Karpas-422 (cell line): ENCODE data around the gene ETV3L. TPM values are rescaled to one million over a fixed set of nuclear protein-coding genes. Genes with fewer than 3 reads are reported as not detected.
"Not testable (repeated sequence)": the region's sequence is repeated elsewhere in the genome, so short reads cannot be mapped to it uniquely, and the experiment has no call there.

Source experiments
- DNase-seq: peaks from one replicate; pipeline ENCODE4 v3.0.0-alpha.2; 2015
- H2AFZ ChIP-seq: fragments of 200-600 bp; sonication (generic); 2 replicates; pipeline ENCODE4 v1.6.1; 2014; ENCODE audit warnings: antibody characterized with exemption, low read length, mixed read lengths
- H3K27ac ChIP-seq: fragments of 200-600 bp; sonication (generic); 2 replicates; pipeline ENCODE4 v1.5.1; 2014; ENCODE audit warnings: mild to moderate bottlenecking, low read length, moderate library complexity
- H3K27me3 ChIP-seq: fragments of 200-600 bp; sonication (generic); 2 replicates; pipeline ENCODE4 v1.6.1; 2014; ENCODE audit warnings: low read length, mixed read lengths
- H3K36me3 ChIP-seq: fragments of 200-600 bp; sonication (generic); 2 replicates; pipeline ENCODE4 v1.6.1; 2014; ENCODE audit warnings: low read length, mixed read lengths; ENCODE audit not compliant: insufficient read depth
- H3K4me1 ChIP-seq: fragments of 200-600 bp; sonication (generic); 2 replicates; pipeline ENCODE4 v1.6.1; 2014; ENCODE audit warnings: mild to moderate bottlenecking, low read length, mixed read lengths
- H3K4me2 ChIP-seq: fragments of 200-600 bp; sonication (generic); 2 replicates; pipeline ENCODE4 v1.6.1; 2014; ENCODE audit warnings: low read length, low read depth, mild to moderate bottlenecking; ENCODE audit not compliant: poor library complexity, severe bottlenecking
- H3K4me3 ChIP-seq: fragments of 200-600 bp; sonication (generic); 2 replicates; pipeline ENCODE4 v1.5.1; 2014; ENCODE audit warnings: mild to moderate bottlenecking, antibody characterized with exemption, low read length, mixed read lengths
- H3K79me2 ChIP-seq: fragments of 200-600 bp; sonication (generic); 2 replicates; pipeline ENCODE4 v1.6.1; 2014; ENCODE audit warnings: mild to moderate bottlenecking, low read length, mixed read lengths
- H3K9ac ChIP-seq: fragments of 200-600 bp; sonication (generic); 2 replicates; pipeline ENCODE4 v1.6.0; 2014; ENCODE audit warnings: low read length
- H3K9me2 ChIP-seq: fragments of 200-600 bp; sonication (generic), shearing (Covaris generic); replicated peaks from 2 replicates; pipeline ENCODE4 v1.6.0; 2014; ENCODE audit warnings: mild to moderate bottlenecking, low read length, moderate library complexity; ENCODE audit not compliant: insufficient read depth
- H3K9me3 ChIP-seq: fragments of 300-700, 200-600 bp; sonication (generic); 2 replicates; pipeline ENCODE4 v1.6.1; 2014; ENCODE audit warnings: low read length, mixed read lengths
- H4K20me1 ChIP-seq: fragments of 200-600 bp; sonication (generic); 2 replicates; pipeline ENCODE4 v1.6.1; 2014; ENCODE audit warnings: mild to moderate bottlenecking, antibody characterized with exemption, low read length, low read depth; ENCODE audit not compliant: insufficient read depth
- total RNA-seq: library from RNA; depleted of rRNA; stranded (reverse); fragments of >200 nt; shearing (Covaris generic); gene quantifications from 2 replicates; pipeline ENCODE4 v1.2.3, GENCODE V29; 2014; ENCODE audit warnings: low replicate concordance

ETV3L gene
- total RNA-seq, 1 experiment from 2014 or later, result not detected

GRCh38 chr1:157105988-157106812 is 6.6 kb upstream of the ETV3L start:
- no peak overlapping the region for H3K4me3 ChIP-seq
- H2AFZ ChIP-seq, result no peak overlapping the region
- no peaks in the 10 kb centered on the region for H3K27me3 ChIP-seq
- no peaks in the 10 kb centered on the region for H3K36me3 ChIP-seq
- no peaks in the 10 kb centered on the region for H3K9me2 ChIP-seq
- H3K4me1 ChIP-seq, result peaks cover 4% of the 10 kb centered on the region; the same call in 1 of the 2 replicates
- H3K9ac ChIP-seq, result no peak overlapping the region
- H3K9me3 ChIP-seq, result no peaks in the 10 kb centered on the region
- no peaks in the 10 kb centered on the region for H4K20me1 ChIP-seq
- no peak for DNase-seq
- H3K27ac ChIP-seq, result no peak overlapping the region
- H3K4me2 ChIP-seq, result no peak overlapping the region
- H3K79me2 ChIP-seq, result no peaks in the 10 kb centered on the region

- Histone ChIP-seq H3K4me2 (no peak overlapping the region), H3K9me3 (no peaks in the 10 kb centered on the region), H3K4me1 (peaks cover 4% of the 10 kb centered on the region; the same call in 1 of the 2 replicates), H3K27me3 (no peaks in the 10 kb centered on the region), H3K9ac (no peak overlapping the region), H2AFZ (no peak overlapping the region), H3K79me2 (no peaks in the 10 kb centered on the region), H3K4me3 (no peak overlapping the region), H3K36me3 (no peaks in the 10 kb centered on the region), H3K9me2 (no peaks in the 10 kb centered on the region), H3K27ac (no peak overlapping the region), H4K20me1 (no peaks in the 10 kb centered on the region)
- DNase-seq, result no peak
Measured at GRCh38 chr1:157105298-157105987, 5.8 kb upstream of the ETV3L start.

GRCh38 chr1:157104598-157105293 is 5.1 kb upstream of the ETV3L start:
- no peak overlapping the region for H2AFZ ChIP-seq
- no peak overlapping the region for H3K27ac ChIP-seq
- H4K20me1 ChIP-seq, result no peaks in the 10 kb centered on the region
- H3K4me3 ChIP-seq, result no peak overlapping the region
- H3K9me2 ChIP-seq, result no peaks in the 10 kb centered on the region
- DNase-seq, result no peak
- H3K9ac ChIP-seq, result no peak overlapping the region
- peaks cover 4% of the 10 kb centered on the region; the same call in 1 of the 2 replicates for H3K4me1 ChIP-seq
- H3K27me3 ChIP-seq, result no peaks in the 10 kb centered on the region
- no peaks in the 10 kb centered on the region for H3K79me2 ChIP-seq
- no peak overlapping the region for H3K4me2 ChIP-seq
- H3K36me3 ChIP-seq, result no peaks in the 10 kb centered on the region
- H3K9me3 ChIP-seq, result no peaks in the 10 kb centered on the region

- Histone ChIP-seq H4K20me1 (no peaks in the 10 kb centered on the region), H3K9me3 (no peaks in the 10 kb centered on the region), H3K9ac (no peak overlapping the region), H3K4me2 (no peak overlapping the region), H3K27me3 (no peaks in the 10 kb centered on the region), H3K4me3 (no peak overlapping the region), H3K79me2 (no peaks in the 10 kb centered on the region), H2AFZ (no peak overlapping the region), H3K27ac (no peak overlapping the region), H3K9me2 (no peaks in the 10 kb centered on the region), H3K4me1 (peaks cover 2% of the 10 kb centered on the region; the same call in 1 of the 2 replicates), H3K36me3 (no peaks in the 10 kb centered on the region)
- DNase-seq, result no peak
Measured at GRCh38 chr1:157103268-157103667, 3.7 kb upstream of the ETV3L start.

- H3K36me3 ChIP-seq, result no peaks in the 10 kb centered on the region
- no peaks in the 10 kb centered on the region for H3K79me2 ChIP-seq
- H3K27ac ChIP-seq, result no peak overlapping the region
- H4K20me1 ChIP-seq, result no peaks in the 10 kb centered on the region
- H3K9me3 ChIP-seq, result no peaks in the 10 kb centered on the region
- H3K9ac ChIP-seq, result no peak overlapping the region
- H3K27me3 ChIP-seq, result no peaks in the 10 kb centered on the region
- no peak overlapping the region for H3K4me3 ChIP-seq
- no peak overlapping the region for H3K4me2 ChIP-seq
- no peak overlapping the region for H2AFZ ChIP-seq
- H3K4me1 ChIP-seq, result no peaks in the 10 kb centered on the region
- DNase-seq, result no peak
- no peaks in the 10 kb centered on the region for H3K9me2 ChIP-seq
Measured at GRCh38 chr1:157101149-157101548, 1.5 kb upstream of the ETV3L start.

GRCh38 chr1:157098987-157099632 is 498 bp downstream of the ETV3L start:
- not testable (repeated sequence) for H3K27ac ChIP-seq, H3K9ac ChIP-seq, H3K27me3 ChIP-seq, H3K4me2 ChIP-seq, H3K4me3 ChIP-seq, H2AFZ ChIP-seq, H3K36me3 ChIP-seq, H3K79me2 ChIP-seq, DNase-seq, H4K20me1 ChIP-seq, H3K9me3 ChIP-seq, H3K4me1 ChIP-seq, H3K9me2 ChIP-seq

- H4K20me1 ChIP-seq, result no peaks in the 10 kb centered on the region
- no peaks in the 10 kb centered on the region for H3K9me3 ChIP-seq
- no peak overlapping the region for H3K4me2 ChIP-seq
- DNase-seq, result no peak
- H3K27me3 ChIP-seq, result no peaks in the 10 kb centered on the region
- no peak overlapping the region for H2AFZ ChIP-seq
- no peaks in the 10 kb centered on the region for H3K79me2 ChIP-seq
- no peaks in the 10 kb centered on the region for H3K36me3 ChIP-seq
- no peak overlapping the region for H3K4me3 ChIP-seq
- no peaks in the 10 kb centered on the region for H3K4me1 ChIP-seq
- no peak overlapping the region for H3K27ac ChIP-seq
- H3K9ac ChIP-seq, result no peak overlapping the region
- no peaks in the 10 kb centered on the region for H3K9me2 ChIP-seq
Measured at GRCh38 chr1:157098519-157098918, 1.1 kb downstream of the ETV3L start.

GRCh38 chr1:157097692-157098091 is 1.9 kb downstream of the ETV3L start:
- DNase-seq, result no peak
- Histone ChIP-seq H3K36me3 (no peaks in the 10 kb centered on the region), H3K27me3 (no peaks in the 10 kb centered on the region), H3K9ac (no peak overlapping the region), H3K9me3 (no peaks in the 10 kb centered on the region), H4K20me1 (no peaks in the 10 kb centered on the region), H3K4me1 (no peaks in the 10 kb centered on the region), H3K79me2 (no peaks in the 10 kb centered on the region), H3K4me2 (no peak overlapping the region), H3K9me2 (no peaks in the 10 kb centered on the region), H2AFZ (no peak overlapping the region), H3K27ac (no peak overlapping the region), H3K4me3 (no peak overlapping the region)
